HTR-8/SVneo (cell line): Measurements from ENCODE around the gene CNTNAP2.

Experiments used
- DNase-seq: peaks from one replicate; pipeline ENCODE4 v3.0.0; 2011; ENCODE audit warnings: low spot score, mixed read lengths; ENCODE audit not compliant: insufficient read length
- FAIRE-seq: peaks from 2 replicates; lab custom pipeline; 2011; peaks lifted over from hg19 to GRCh38; lab: Jason Lieb, UNC

Gene CNTNAP2

GRCh38 chr7:146655928-146656797 is 539.6 kb downstream of the CNTNAP2 start:
- FAIRE-seq = no peak
- DNase-seq = no peak

GRCh38 chr7:146656988-146657387 is 540.4 kb downstream of the CNTNAP2 start:
- DNase-seq (no peak), FAIRE-seq (no peak)

GRCh38 chr7:146658604-146659003 is 542.0 kb downstream of the CNTNAP2 start:
- no peak for DNase-seq
- FAIRE-seq = no peak

GRCh38 chr7:146659732-146660131 is 543.1 kb downstream of the CNTNAP2 start:
- DNase-seq (no peak), FAIRE-seq (no peak)

- DNase-seq = no peak
- FAIRE-seq = no peak
These were observed 544.2 kb downstream of the CNTNAP2 start for GRCh38 chr7:146660839-146661238.

- FAIRE-seq (no peak), DNase-seq (no peak)
These were observed 544.8 kb downstream of the CNTNAP2 start for GRCh38 chr7:146661435-146661834.

- no peak for FAIRE-seq
These were observed 545.3 kb downstream of the CNTNAP2 start for GRCh38 chr7:146661929-146662328.

GRCh38 chr7:146665023-146665422 is 548.4 kb downstream of the CNTNAP2 start:
- DNase-seq (no peak), FAIRE-seq (no peak)

More at GRCh38 chr7:146661929-146662328, 545.3 kb downstream of the CNTNAP2 start:
- DNase-seq = no peak

DNA sequence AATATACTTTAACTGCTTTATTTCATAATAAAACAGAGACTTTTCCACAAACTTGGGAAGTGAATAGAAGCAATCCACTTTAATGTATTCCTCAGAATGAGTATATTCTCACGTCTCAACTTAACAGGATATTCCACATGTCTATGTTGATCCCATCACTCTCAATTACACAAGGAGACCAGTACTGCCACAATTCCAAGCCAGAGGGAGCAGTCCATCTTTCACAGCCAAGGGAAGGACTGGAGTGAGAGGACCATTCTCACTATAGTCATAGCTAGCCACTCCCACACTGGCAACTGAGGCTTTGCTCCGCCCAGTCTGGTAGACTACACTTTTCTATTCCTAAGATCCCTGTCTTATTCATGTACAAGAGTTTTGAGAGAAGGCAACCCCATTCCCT is 553.9 kb downstream of the CNTNAP2 start:
- DNase-seq (no peak), FAIRE-seq (no peak)

GRCh38 chr7:146681487-146681886 is 564.9 kb downstream of the CNTNAP2 start:
- no peak for FAIRE-seq
- no peak for DNase-seq

DNA sequence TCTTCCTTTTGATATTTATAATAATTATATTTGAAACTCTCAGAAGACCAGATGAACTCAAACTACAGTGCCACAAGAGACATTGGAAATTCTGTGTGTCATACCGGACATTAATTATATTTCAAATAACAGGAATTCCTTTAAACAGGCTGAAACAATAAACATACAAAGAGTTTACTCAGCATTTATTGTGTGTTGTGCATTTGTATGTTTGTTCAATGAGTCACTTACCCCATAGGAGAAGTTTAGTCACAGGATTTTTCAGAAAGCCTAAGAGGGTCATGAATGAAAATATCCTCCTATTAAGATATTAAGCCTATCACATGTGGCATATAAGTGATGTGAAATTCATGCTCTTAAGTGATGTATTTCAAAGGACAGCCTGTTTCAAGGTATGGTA is 566.8 kb downstream of the CNTNAP2 start:
- FAIRE-seq = no peak
- no peak for DNase-seq

DNA sequence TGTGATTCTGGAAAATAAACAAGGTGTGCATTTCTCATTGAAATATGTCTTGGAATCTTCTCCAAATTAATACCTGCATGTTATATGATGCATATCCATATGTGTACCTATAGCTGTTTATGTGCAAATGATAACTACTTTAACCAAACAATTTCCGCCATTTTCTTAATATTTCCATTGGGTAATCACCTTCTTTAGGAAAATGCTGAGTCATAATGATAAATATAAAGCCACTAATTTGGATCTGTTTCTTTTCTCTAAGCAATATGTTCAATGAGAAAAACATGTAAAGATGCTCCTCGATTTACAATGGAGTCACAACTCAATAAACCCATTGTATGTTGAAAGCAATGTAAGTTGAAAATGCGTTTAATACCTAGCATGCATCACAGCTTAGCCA is 574.4 kb downstream of the CNTNAP2 start:
- DNase-seq (no peak), FAIRE-seq (no peak)

DNA sequence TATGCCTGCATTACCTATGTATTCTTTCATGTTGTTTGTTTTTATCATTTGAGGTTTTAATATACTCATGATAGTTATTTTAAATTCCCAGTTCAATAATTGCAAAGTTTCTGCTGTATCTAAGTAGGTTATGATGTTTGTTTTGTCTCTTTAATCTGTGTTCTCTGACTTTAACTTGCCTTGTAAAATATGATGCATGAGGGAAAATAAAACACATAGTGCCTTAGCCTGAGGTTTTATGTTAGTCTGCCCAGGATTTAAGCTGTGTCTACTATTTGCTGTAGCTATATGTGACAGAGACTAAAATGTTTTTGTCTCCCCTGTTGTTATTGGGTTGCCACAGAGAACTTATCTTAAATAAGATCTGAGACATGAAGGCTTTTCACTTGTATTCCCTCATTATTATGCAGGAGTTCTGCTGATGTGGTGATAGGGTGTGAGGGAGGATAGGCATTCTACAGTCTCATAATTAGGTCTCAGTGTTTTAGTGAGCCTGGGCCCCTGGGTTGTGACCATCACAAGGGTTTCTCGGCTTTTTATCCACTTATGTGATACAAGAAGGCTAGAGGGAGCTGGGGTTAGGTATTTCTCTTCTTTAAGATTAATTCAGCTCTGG is 582.5 kb downstream of the CNTNAP2 start:
- FAIRE-seq (no peak), DNase-seq (no peak)

DNA sequence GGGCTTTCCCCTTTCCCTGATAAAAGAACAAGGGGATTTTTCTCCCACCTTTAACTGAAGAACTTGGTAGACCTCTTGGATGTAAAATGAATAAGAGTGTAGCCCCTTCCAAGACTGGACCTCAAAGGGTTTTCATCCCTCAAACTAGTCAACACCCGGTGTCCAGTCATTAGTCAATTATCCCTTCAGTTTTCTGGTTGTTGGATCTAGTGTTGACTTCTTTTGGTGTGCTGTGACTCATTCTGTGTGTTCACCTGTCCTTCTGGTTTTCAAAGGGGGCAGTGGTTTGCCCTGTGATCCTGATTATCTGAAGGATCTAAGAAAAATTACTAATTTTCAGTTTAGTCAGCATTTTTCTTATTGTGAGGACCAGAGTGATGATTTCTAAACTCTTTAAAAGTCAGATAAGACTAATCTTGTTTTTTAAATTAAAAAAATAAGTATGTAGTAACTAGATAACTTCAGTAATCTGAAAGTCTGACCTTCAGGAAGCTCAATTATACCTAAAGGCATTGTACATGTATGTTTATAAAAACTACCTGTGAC is 583.5 kb downstream of the CNTNAP2 start:
- DNase-seq (no peak), FAIRE-seq (no peak)

DNA sequence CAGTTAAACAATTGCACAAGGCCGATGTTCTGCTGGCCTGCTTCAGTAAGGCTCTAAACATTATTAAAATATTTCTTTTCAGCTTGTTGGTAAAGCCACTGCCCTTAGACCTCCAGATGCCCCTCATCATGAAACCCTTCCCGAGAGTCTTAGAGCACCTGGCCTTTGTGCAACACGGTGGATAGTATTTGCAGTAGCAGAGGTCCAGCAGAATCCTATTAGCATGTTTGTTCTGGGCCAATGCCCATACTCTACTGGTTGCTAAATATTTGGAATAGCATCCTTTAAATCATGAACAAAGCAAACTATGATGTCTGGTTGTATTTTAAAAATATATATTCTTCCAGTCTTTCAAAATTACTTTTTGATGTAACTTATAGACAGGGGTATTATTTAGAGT is 584.6 kb downstream of the CNTNAP2 start:
- no peak for DNase-seq
- no peak for FAIRE-seq

GRCh38 chr7:146702898-146703297 is 586.3 kb downstream of the CNTNAP2 start:
- DNase-seq = no peak
- no peak for FAIRE-seq

GRCh38 chr7:146709451-146710027 is 592.9 kb downstream of the CNTNAP2 start:
- DNase-seq = no peak
- FAIRE-seq = no peak

DNA sequence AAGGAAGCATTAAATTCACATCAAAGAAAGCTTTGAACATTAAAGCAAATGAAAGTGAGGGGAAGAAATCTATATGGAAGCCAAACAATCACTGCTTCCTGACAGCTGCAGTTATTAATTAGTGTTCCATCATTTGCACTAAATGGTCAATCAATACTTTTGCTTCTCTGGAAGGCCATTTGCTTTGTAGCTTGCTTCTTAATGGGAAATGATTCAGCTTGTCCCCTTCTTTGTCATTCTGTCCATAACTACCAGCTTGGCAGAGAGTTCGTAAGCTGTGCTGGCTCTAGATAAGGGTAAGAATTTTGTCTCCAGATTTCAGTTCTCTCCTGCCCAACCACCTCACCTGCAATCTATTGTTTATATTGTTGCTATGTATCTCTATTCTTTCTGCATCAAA is 596.6 kb downstream of the CNTNAP2 start:
- DNase-seq = no peak
- FAIRE-seq = no peak

- DNase-seq (no peak), FAIRE-seq (no peak)
These were observed 597.3 kb downstream of the CNTNAP2 start for GRCh38 chr7:146713934-146714333.

DNA sequence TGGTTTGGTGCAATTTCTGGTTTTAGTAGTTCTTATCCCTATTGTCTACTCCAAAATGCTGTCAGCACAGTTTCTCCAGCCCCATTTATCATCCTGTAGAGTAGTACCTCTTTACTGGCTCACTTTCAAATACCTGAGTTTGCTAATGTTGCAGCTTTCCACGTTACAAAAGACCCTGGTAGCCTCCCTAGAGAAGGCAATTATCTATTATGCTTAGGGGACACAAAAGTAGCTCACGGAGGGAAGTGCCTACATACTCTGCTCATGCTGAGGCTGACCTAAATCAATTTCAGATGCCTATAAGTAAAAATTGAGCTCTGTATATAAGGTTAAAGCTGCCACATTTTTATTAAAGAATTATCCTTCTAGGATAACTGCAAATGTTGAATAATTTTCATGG is 603.6 kb downstream of the CNTNAP2 start:
- FAIRE-seq = no peak
- DNase-seq = no peak

DNA sequence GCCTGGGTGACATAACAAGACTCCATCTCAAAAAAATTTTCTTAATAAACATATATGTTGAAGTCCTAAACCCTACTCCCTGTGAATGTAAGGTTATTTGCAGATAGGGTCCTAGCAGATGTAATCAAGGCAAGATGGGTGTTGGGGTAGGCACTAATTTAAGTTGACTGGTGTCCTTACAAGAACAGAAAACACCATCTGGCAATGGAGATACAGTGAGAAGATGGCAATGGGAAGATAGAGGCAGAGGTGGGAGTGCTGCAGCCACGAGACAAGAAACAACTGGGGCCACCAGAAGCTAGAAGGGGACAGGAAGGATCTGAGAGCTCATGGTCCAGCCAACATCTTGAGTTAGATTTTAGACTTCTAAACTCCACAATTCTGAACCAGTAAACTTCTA is 606.4 kb downstream of the CNTNAP2 start:
- DNase-seq (no peak), FAIRE-seq (no peak)
